GM19324 (cell line): Measurements from ENCODE around the gene MKX.
"Not testable (repeated sequence)": the region's sequence is repeated elsewhere in the genome, so short reads cannot be mapped to it uniquely, and the experiment has no call there.

ENCODE experiments used
- ATAC-seq: cut with Tn5 transposase; IDR thresholded peaks from one replicate; pipeline ENCODE4 v1.9.1; 2021; ENCODE audit warnings: mild to moderate bottlenecking, moderate library complexity; ENCODE audit not compliant: unreplicated experiment, low FRiP score

Gene MKX

DNA sequence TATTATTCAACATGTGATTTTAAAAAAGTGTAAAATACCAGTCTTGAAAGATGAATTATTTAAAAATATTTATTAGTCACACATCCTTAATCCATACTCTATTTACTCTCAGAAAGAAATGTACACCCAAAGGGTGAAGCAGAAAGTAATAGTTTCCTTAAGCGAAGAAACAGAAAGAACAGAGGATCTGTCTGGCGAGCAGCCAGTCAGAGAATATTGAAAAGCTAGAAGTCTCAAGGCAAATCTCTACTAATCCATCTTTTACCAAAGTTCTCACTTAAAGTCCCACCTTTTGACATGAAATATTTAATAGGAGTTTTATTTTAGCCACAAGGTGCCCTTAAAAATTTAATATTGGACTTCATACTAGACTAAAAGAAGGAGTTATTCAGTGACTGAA lies 46.7 kb downstream of the MKX start:
- no peak for ATAC-seq

DNA sequence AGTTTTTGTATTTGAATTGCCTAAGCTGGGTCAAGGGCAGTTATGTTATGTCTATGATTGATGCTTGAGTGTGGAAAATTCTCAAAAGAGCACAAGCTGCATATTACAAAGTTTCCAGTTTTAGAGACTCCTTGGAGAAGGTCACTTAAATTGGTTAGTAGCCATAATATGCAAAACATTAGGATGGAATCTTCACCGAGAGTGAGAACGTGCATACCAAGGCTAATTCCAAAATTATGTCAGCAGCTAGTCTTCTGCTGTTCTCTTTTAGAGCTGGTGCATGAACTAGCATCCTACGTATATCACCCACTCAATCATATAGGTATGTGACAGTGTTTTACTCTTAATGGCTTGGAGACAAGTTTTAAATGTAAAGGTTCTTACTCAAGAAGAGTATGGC lies 49.2 kb downstream of the MKX start:
- ATAC-seq: no peak

DNA sequence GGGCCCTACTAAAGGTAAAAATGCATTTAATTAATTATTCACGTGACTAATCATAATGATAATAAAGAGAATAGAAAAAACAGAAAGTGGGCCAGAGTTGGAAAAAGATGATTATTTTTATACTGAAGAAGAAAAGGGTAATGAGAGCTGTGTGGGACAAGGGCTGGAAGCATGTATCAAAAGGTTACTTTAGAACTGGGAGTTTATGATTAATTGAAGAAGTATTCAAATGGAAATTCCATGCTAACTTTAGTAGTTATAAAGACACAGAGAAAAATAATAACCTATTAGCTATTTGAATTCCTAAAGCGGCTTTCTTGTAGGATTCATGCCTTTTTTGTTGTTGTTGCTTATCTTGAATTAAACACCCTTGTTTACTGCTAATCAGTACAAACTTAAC lies 49.9 kb downstream of the MKX start:
- ATAC-seq: no peak

DNA sequence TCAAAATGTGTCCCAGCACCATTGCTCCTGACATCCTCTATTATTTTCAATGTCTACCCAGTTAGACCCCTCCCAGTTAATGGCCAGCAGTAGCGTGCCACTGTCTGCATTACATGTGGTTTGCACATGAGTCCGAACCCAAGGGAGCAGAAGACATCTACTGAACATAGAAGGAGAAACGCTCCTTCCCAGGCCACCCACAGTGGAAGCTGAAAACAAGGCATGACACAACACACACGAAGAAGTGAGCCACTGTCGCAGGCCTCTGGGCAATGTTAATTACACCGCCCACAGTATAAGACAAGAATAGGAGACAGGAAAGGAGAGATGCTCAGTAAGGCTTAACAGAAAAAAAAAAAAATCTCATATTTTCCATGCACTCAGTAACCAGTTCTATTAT lies 50.5 kb downstream of the MKX start:
- ATAC-seq: no peak

DNA sequence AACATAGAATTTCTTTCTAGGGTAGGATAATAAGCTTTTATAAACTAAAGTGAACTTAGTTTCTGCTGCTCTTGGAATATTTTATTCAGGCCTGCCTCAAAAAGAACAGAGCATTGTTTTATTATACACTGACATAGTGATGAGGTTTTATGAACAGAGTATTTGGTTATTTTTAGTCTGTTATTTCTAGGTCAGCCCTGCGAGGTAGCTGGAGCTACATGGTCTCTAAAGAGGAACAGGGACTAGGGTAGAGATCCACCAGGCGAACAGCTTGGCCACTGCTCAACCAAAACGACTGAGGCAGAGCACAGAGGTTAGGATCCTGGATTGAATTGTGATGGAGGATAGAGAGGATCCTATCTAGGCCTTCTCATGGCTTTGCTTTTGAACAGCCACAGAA lies 53.0 kb downstream of the MKX start:
- ATAC-seq: no peak

DNA sequence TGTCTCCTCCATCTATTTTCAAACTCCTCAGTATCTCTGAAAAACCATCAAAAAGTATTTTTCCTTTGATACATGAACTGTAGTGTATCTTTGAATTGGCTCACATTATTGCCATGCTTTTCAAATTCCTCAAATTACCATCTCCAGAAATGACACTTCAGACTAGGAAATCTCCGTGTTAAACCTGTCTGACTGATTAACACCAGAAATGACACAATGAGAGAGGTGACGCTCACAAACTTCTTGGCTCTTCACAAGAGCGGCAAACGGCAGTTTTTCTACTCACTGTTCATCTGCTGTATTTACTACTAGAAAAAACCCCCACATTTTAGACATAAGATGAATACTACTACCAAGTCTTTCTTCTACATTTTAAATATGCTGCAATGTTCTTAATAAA lies 56.6 kb downstream of the MKX start:
- no peak for ATAC-seq

DNA sequence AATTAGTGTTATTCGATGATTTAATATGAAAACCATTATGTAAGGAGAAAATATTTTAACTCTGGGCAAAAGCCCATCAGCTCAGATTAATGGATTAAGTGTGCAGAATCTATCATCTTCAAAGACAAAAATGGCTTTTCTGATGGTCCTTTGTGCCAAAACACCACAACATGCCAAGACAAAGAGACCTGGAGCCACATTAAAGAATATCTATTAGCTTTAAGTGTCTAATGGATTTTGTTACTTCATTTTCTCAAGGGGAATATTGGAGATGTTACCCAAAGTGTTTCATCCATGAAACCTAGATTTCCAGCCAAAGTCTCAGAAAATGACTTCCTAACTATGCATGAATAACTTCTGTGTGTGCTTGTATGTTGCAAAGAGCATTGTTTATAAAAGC lies 57.3 kb downstream of the MKX start:
- ATAC-seq: no peak

DNA sequence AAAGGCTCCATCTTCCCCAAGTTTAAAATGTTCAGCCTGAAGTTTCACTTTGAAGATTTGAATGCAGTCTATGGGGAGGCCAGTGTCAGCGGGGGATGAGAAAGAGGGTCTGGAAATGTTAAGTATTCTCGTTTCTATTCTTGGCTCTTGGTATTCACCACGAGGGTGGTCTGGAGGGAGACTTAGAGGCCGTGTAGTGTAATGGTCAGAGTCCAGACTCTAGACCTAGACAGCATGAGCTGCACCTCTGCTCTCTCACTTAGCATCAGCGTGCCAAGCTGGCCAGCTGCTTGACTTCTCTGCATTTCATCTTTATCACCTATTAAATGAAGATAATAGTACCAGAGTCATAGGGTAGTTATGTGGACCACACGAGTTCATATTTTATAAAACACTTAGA lies 57.9 kb downstream of the MKX start:
- ATAC-seq: no peak

DNA sequence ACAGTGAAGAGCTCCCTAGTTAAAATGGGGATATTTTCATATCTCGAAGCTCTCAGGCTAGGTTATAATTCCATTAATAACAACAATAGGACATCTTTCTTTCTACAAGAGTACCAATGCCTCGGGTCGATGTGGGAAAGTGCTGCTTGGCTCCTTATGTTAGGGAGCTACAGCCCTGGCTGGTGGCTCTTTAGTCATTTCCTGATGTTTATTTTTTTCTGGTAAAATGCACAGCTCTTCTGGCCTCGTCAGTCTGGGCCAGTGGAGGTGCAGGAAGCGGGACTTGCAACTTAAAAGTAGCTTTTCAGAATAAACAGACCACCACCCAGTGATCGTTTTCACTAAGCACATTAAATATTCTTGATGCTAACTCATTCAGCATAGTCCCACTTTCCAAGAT lies 58.3 kb downstream of the MKX start:
- no peak for ATAC-seq

DNA sequence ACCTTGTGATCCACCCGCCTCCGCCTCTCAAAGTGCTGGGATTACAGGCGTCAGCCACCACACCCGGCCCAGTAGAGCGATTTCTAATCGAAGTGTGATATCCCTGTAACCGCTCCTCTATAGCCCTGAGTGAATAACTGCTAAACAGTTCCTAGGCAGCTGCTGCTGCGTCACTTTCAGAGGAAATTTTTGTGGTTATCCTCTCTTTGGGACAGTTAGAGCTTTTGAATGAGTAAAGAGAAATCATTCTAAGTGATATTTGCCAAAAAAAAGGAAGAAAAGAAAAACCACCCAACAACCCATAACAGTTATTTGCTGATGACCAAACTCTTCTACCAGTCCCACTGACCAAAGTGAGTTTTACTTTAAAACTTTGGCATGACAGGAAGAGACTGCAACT lies 59.9 kb downstream of the MKX start:
- no peak for ATAC-seq

DNA sequence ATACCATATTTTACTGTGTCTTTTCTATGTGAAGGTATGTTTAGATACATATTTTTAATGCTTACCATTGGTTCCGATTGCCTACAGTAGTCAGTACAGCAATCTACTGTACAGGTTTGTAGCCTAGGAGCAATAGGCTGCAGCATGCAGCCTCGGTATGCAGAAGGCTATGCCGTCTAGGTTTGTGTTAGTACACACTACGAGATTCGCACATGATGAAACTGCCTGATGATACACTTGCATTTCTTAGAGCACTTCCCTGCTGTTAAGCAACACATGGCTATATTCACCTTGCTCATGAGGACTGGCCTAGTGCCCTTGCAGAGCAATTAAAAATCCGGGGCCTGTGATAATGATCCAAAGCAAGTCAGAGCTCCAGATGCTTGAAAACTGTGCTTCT lies 62.4 kb downstream of the MKX start:
- no peak for ATAC-seq

DNA sequence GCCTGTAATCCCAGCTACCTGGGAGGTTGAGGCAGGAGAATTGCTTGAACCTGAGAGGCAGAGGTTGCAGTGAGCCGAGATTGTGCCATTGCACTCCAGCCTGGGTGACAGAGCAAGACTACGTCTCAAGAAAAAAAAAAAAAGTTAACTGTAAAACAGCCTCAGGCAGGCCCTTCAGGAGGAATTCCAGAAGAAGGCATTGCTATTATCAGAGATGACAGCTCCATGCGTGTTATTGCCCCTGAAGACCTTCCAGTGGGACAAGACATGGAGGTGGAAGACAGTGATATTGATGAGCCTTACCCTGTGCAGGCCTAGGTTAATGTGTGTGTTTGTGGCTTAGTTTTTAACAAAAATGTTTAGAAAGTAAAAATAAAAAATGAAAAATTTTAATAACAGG lies 63.8 kb downstream of the MKX start:
- not testable (repeated sequence) for ATAC-seq

DNA sequence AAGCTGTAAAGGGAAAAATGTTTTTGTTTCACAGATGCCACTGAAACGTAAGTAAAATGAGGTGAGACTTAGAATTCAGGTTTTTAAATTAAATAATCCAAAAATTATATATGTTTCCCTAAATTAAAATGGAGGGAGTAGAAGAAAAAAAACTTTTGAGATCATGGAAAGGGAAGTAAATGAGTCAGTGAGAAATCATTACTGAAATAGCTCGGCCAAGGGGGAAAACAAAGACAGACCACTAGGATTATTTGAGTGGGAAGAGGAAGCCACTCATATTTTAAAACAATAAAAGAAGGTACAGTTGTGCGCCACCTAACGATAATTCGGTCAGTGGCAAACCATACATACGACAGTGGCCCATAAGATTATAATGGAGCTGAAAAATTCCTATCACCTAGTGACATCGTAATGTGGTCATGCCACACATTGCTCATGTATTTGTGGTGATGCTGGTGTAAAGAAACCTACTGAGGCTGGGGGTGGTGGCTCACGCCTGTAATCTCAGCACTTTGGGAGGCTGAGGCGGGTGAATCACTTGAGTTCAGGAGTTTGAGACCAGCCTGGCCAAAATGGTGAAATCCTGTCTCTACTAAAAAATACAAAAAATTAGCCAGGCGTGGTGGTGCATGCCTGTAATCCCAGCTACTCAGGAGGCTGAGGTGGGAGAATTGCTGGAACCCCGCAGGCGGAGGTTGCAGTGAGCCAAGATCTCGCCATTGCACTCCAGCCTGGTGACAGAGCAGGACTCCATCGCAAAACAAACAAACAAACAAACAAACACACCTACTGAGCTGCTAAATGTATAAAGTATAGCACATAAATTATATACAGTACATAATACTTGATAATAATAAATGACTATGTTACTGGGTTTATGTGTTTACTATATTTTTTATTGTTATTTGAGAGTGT lies 64.7 kb downstream of the MKX start:
- ATAC-seq: no peak

DNA sequence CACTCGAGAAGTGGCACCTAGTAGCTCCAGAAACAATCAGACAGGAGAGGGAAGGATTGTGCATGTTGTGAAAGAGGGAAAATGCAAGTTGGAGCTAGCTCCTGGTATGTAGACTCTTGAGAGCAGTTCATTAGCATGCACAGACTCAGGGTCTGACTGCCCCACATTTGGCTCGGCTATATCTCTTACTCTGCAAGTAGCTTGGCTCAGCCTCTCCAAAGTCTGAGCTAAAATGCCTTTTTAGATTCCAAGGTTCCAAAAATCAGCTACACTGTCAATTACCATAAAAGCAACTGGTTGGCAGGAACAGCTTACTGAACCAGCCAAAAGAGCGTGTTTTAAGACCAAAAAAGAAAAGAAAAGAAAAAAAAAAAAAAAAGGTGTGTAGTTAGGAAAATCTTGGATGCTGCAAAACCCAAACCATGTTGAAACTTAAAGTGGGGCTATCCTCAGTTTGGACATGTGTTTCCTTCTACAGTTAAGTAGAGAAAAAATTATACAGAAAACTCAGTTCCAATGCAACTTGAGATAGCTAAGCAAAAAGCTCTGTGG lies 65.5 kb downstream of the MKX start:
- ATAC-seq: no peak

DNA sequence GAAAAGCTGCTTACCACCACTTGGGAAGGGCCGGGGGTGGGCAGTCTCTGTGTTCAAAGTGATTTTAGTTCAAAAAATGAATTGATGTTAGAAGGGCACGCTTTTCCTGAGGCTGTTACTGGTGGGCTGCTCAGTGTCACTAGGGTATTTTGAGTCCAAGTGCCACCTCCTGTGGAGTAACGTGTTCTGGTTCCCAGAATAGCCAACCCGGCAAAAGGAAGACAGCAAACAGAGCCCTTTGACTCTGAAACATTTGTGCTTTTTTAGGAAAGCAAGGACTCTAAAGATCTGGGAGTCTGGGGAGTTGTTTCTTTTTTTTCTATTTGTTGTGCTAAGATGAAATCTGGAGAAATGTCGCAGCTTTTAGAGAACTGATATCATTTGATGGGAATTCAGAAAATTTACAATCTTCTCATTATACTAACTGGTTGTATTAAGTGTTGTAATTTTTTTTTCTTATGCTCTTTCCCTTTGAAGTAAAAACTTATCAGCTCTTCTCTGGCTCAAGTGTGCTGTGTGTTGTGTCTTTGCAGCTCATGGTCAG lies 66.2 kb downstream of the MKX start:
- ATAC-seq: no peak

DNA sequence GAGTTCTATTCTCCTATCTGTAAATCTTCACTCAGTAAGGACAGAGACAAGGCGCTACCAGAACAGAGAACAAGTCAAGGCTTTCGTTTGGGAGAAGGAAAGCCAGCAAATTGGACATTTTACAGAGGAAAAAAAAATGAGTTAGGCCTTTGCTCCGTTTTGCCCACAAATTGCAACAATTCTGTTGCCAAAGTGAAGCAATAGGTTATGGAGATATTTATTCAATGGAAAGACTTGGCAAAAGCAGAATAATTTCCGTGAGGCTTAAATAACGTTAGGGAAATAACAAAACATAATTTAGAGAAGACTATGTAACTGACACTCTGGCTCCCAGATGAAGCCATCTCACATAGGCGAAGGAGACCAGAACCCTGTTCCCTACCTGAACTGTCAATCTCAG lies 67.5 kb downstream of the MKX start:
- no peak for ATAC-seq

DNA sequence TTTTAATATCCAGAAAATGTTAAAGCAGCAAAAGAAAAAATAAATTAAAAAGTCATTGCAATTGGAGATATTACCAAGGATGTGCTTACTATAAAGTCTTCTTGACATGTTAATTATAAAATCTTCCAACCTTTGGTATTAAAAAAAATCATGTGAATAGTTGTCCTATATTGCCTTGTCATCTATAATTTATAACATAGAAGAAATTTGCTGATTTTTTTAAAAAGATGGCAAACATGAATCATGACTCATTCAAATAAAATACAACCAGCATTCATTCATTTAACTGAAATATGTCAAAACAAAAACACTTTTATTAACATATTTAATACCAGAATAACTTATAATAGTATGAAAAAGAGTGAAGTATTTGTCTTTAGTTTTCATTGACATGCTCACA lies 72.6 kb downstream of the MKX start:
- ATAC-seq: no peak

DNA sequence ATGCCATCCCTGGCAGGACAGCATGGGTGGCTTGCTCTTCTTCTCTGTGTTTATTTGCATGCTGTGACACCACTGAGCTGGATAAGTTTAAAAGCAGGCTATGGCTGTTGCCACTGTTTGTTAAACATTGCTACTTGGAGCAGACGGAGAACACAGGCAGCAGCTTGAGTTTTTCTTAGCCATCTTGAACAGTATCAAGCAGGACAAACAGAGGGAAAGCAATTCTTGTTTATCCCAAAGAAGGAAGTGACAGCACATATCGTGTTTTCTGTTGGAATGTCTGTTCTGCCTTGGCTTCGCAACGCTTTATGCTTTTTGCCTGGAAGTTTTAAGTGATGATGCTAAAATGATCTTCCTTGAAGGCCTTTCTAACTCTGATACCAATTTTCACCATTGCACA lies 73.8 kb downstream of the MKX start:
- no peak for ATAC-seq

DNA sequence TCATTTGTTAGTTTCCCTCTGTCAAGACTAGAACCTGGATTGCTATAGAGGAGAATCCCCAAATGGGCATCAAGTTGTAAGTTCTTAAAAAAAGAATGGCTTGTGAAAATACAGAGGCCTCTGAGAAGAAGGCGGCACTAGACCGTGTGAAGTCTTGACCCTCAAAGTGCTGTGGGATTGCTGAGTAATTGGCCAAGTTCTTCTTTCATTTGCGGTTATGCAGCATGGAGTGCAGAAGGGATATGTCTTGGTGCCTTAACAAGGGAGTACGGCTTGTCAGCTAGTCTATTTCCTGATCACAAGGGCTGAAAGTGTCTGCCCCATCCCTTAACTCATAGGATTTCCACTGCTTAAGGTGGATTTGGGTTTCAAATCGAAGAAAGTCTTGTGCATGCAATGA lies 81.2 kb downstream of the MKX start:
- no peak for ATAC-seq

DNA sequence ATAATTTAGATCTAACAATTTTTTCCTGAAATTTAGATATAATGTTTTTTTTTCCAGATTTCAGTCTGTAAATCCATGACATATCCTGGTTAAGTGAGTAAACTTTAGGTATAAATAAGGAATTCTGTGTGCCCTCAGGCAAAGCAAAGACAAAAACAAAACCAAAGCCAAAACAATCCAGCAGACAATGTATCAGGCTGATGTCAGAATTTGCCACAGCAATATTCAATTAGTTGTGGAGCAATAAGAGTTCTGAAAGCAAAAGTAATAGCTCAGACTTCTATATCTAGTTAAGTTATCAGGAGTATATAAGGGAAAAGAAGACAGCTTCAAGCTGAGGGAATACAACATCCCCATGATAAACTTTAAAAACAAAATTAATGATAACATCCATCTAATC lies 82.0 kb downstream of the MKX start:
- ATAC-seq: no peak

DNA sequence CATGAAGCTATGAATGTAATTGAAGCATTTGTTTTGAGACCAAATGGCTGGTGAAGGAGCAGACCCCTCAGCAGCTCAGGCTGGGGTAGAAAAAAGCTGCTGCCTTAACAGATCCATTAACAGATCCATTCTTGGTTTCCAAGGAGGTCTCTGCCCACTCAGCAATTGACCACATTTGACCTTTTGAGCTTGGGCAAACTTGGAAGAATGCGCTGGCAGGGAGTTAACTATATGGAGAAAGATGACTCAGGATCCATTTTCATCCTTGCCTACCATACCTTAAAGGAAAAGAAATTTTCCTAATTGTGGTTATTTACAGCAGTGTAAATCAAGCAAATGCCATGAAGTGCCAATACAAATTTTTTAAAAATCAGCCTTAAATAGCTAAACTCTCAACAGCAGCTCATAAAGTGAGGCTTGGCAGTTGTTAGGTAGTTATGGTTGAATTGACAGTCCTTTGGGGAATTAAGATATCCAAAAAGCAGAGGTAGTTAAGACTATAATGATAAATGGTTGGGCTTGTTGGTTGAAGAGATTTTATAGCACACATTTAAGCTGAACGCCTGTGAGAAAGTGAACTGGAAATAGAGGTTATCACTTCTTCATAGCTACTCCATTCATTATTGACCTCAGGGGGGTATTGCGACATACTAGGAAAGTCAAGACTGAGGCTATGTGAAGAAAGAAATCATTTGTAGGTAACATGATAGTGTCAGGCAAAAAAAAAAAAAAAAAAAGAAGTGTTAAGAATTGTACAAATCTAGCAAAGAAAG lies 83.9 kb downstream of the MKX start:
- no peak for ATAC-seq
